ENCODE measurements around the gene FA2H.
"Not testable (repeated sequence)": the region's sequence is repeated elsewhere in the genome, so short reads cannot be mapped to it uniquely, and the experiment has no call there.

Gene FA2H

GRCh38 chr16:74725651-74726455, 48.8 kb downstream of the FA2H start:
- no peak for DNase-seq (ENCODE audit: low read depth in 1 of 2, low spot score in 1 of 2)

GRCh38 chr16:74724820-74725549, 49.6 kb downstream of the FA2H start:
- DNase-seq (ENCODE audit: low read depth in 1 of 2, low spot score in 1 of 2): no peak

GRCh38 chr16:74723256-74723655, 51.4 kb downstream of the FA2H start:
- no peak for DNase-seq (ENCODE audit: low read depth in 1 of 2, low spot score in 1 of 2)

- DNase-seq (ENCODE audit: low read depth in 1 of 2, low spot score in 1 of 2): not testable (repeated sequence)
These were observed 52.5 kb downstream of the FA2H start for GRCh38 chr16:74722156-74722555.

DNA sequence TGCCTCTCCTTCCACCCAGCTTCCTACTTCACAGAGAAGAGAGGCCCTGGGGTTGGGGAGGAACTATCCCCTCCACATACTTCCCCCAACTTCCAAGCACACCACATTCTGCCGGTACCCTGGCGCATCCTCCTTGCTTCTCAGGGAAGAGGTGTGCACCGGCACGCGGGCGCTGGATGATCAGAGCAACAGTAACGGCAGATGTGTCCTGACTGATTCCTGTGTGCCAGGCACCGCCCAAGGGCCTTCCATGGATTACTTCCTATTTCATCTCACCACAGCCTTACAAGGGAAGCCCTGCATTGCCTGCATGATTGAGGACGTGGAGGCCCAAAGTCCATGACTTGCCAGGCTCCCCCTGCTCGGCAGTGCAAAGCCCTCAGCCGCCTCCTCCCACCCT, 52.9 kb downstream of the FA2H start:
- DNase-seq (ENCODE audit: low read depth in 1 of 2, low spot score in 1 of 2): no peak

DNA sequence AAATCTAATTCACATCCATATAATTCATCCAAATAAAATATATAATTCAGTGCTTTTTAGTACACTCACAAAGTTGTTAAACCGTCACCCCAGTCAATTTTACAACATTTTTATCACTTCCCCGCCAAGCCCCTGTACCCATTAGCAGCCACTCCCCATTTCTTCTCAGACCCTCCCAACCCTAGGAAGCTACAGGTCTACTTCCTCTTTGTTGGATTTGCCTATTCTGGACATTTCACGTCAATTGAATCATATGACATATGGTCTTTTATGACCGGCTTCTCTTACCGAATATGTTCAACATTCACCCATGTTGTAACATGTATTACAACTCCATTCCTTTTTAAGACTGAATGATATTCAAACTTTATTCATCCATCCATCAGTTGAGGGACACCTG, 54.0 kb downstream of the FA2H start:
- no peak for DNase-seq (ENCODE audit: low read depth in 1 of 2, low spot score in 1 of 2)

- no peak for DNase-seq (ENCODE audit: low read depth in 1 of 2, low spot score in 1 of 2)
These were observed 55.6 kb downstream of the FA2H start for GRCh38 chr16:74718741-74719610.

GRCh38 chr16:74718140-74718539, 56.5 kb downstream of the FA2H start:
- DNase-seq (ENCODE audit: low read depth in 1 of 2, low spot score in 1 of 2): no peak

GRCh38 chr16:74717367-74717766, 57.3 kb downstream of the FA2H start:
- DNase-seq (ENCODE audit: low read depth in 1 of 2, low spot score in 1 of 2): no peak

DNA sequence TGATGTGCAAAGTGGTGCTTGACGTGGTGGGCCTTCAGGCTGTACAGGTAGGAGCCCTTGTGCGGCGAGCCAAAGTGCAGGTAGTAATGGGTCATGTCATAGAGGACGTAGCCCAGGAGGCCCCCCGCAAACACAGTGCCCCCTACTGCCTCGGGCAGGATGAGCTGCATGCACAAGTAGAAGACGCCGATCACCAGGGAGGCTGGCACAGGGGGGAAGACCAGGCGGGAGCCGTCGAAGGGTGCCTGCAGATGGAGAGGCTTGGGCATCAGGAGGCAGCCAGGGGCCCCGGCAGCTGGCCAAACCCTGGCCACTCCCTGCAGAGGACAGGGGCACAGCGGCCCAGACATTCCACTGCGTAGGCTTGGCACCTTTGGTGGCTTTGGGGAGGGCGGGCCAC, 58.3 kb downstream of the FA2H start:
- no peak for DNase-seq (ENCODE audit: low read depth in 1 of 2, low spot score in 1 of 2)

DNA sequence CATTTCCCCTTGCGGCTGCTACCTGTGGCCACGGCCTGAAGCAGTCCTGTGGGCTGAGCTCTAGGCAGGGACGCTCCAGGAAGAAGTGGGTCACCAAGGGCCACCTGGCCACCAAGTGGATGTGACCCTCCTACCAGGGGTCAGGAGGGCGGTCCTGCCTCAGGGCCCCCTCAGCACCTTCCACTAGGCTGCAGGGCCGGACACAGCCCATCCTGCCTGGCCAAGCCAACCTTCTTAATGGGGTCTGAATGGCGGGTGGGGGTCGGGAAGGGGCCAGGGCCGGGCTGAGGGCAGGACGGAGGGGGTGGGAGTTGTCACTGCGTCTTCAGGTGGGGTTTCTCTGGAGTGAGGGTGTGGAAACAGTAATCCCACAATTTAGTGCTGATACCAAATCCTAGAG, 60.7 kb downstream of the FA2H start:
- no peak for DNase-seq (ENCODE audit: low read depth in 1 of 2, low spot score in 1 of 2)

GRCh38 chr16:74713325-74713724, 61.3 kb downstream of the FA2H start:
- DNase-seq (ENCODE audit: low read depth in 1 of 2, low spot score in 1 of 2): no peak

DNA sequence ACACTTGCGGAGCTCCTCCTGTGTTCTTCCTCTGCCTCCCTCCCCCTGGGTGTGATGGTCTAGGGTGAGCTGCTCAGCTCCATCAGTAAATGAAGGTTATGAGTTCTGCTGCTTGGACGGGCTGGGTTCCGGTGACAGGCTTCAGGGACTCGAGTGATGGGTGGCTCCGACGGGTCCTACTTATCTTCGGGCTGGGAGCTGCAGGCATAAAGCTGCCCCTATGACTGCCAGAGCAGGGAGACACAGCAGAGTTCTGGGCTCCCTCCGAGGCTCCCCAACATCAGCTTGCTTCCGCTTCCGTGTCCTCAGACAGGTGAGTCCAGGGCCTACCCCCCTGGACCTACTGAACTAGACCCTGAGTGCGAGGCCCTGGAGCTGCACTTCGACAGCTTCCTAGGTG, 62.7 kb downstream of the FA2H start:
- no peak for DNase-seq (ENCODE audit: low read depth in 1 of 2, low spot score in 1 of 2)

GRCh38 chr16:74710401-74710800, 64.2 kb downstream of the FA2H start:
- DNase-seq (ENCODE audit: low read depth in 1 of 2, low spot score in 1 of 2): no peak

DNA sequence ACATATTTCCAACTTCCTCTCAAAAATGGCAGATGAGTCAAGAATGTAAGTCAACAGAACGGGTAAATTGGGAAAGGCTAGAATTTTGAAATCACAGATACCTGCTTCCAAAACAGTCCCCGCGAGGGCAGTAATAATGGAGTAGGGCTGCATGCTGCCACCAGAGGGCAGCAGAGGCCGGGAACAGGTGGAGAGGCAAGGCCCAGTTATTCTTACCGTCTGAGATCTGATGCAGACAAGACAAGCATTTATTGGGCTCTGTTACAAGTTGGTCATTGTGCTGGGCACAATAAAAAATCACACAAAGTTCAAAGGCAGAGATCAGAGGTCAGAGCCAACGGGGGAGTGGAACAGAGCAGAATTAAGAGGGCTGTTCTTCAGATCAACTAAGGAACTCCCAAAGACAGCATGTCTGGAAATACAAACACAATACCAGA, 65.2 kb downstream of the FA2H start:
- peak; percentile 65 to 76 for DNase-seq (ENCODE audit: low read depth in 1 of 2, low spot score in 1 of 2)

GRCh38 chr16:74700438-74701225, 74.0 kb downstream of the FA2H start, which contains the start of gene MLKL:
MLKL (minus strand) TSS chr16:74700862; CDS start chr16:74695757, 5,105 bp downstream.
- peak; percentile 17 to 32 for DNase-seq (ENCODE audit: low read depth in 1 of 2, low spot score in 1 of 2)

DNA sequence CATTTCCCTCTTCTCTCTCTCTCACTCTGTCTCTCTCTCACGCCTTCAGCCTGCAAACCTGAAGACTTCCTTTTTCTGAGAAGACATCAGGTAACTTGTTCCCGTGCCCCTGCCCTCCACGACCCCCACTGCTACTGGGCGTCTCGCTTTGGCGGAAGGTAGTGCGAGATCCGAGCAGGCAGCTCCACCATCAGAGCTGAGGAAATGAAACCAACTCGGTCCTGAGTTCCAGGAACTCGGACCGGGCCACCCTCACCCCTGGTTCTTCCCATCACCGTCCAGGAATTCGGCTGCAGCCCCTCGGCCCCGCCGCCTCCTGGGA, 74.5 kb downstream of the FA2H start:
- peak in 1 of 2 donors; percentile 6 for DNase-seq (ENCODE audit: low read depth in 1 of 2, low spot score in 1 of 2)

- DNase-seq (ENCODE audit: low read depth in 1 of 2, low spot score in 1 of 2): no peak
These were observed 75.0 kb downstream of the FA2H start for GRCh38 chr16:74699666-74700065.

GRCh38 chr16:74698222-74698621, 76.4 kb downstream of the FA2H start:
- no peak for DNase-seq (ENCODE audit: low read depth in 1 of 2, low spot score in 1 of 2)

Data from stimulated activated CD4-positive, alpha-beta T cell treated with anti-CD3 and anti-CD28 coated beads, Interleukin-15, amount 100 ng/mL, for 1 hour (primary cell).